Memory B cell (primary cell): ENCODE results near the gene ZNF722.
"Not testable (repeated sequence)": the region's sequence is repeated elsewhere in the genome, so short reads cannot be mapped to it uniquely, and the experiment has no call there.

Experiments
- ATAC-seq: fragments of 150-1000 bp; cut with Tn5 transposase; 2 replicates; pipeline ENCODE4 v1.10.0; 2021; ENCODE audit warnings: low read depth, mild to moderate bottlenecking, moderate library complexity
- DNase-seq, 2 donors: peaks; one replicate each; pipeline ENCODE4 v3.0.0; 2022; ENCODE audit warnings: low spot score in 2 of 2
- H3K27ac Mint-ChIP-seq: one replicate; pipeline ENCODE4 v1.8.0; 2022; ENCODE audit warnings: mild to moderate bottlenecking, moderate library complexity, mixed read lengths
- H3K27me3 Mint-ChIP-seq: one replicate; pipeline ENCODE4 v1.8.0; 2022; ENCODE audit warnings: mixed read lengths
- H3K36me3 Mint-ChIP-seq: one replicate; pipeline ENCODE4 v1.8.0; 2022; ENCODE audit warnings: mild to moderate bottlenecking, mixed read lengths
- H3K4me1 Mint-ChIP-seq: one replicate; pipeline ENCODE4 v1.8.0; 2022; ENCODE audit warnings: mixed read lengths
- H3K4me3 Mint-ChIP-seq: one replicate; pipeline ENCODE4 v1.8.0; 2022; ENCODE audit warnings: mild to moderate bottlenecking, moderate library complexity, mixed read lengths
- H3K9me3 Mint-ChIP-seq: one replicate; pipeline ENCODE4 v1.8.0; 2022; ENCODE audit warnings: mixed read lengths

ZNF722 gene

GRCh38 chr7:63998549-63998948 is at the start of gene ZNF722:
Gene ZNF722 (plus strand): TSS chr7:63998849. CDS start chr7:63998962, 113 bp downstream.
- H3K36me3 Mint-ChIP-seq, result peaks cover 2% of the 10 kb centered on the region

GRCh38 chr7:63953181-63953580 is 45.5 kb upstream of the ZNF722 start:
- no peak for DNase-seq
- H3K4me1 Mint-ChIP-seq, result no peaks in the 10 kb centered on the region
- ATAC-seq, result no peak
- no peak overlapping the region for H3K27ac Mint-ChIP-seq
- H3K27me3 Mint-ChIP-seq, result no peaks in the 10 kb centered on the region
- H3K4me3 Mint-ChIP-seq, result no peak overlapping the region
- H3K36me3 Mint-ChIP-seq, result no peaks in the 10 kb centered on the region
- peaks cover 10% of the 10 kb centered on the region for H3K9me3 Mint-ChIP-seq

More at GRCh38 chr7:63998549-63998948, at the start of gene ZNF722:
- peaks cover 7% of the 10 kb centered on the region for H3K9me3 Mint-ChIP-seq
- H3K4me3 Mint-ChIP-seq, result no peak within 1 kb of the TSS
- H3K27ac Mint-ChIP-seq, result no peak within 1 kb of the TSS
- no peak for ATAC-seq
- no peaks in the 10 kb centered on the region for H3K27me3 Mint-ChIP-seq
- DNase-seq, result no peak
- no peaks in the 10 kb centered on the region for H3K4me1 Mint-ChIP-seq

DNA sequence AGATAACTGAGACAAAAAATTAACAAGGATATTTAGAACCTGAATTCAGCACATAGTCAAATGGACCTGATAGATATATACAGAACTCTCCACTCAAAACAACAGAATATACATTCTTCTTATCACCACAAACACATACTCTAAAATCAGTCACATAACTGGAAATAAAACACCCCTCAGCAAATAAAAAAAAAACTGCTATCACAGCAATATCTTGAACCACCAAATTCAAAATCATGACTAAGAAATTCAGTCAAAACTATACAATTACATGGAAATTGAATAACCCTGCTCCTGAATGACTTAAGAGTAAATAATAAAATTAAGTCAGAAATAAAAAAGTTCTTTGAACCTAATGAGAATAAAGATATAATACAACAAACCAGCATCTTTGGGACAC is 30.0 kb upstream of the ZNF722 start:
- Mint-ChIP-seq H3K4me1 (no peaks in the 10 kb centered on the region), H3K36me3 (no peaks in the 10 kb centered on the region), H3K27ac (no peak overlapping the region), H3K4me3 (no peak overlapping the region), H3K9me3 (peaks cover 2% of the 10 kb centered on the region), H3K27me3 (no peaks in the 10 kb centered on the region)
- no peak for ATAC-seq
- no peak for DNase-seq

GRCh38 chr7:64015496-64015895 is 16.8 kb downstream of the ZNF722 start:
- not testable (repeated sequence) for H3K27me3 Mint-ChIP-seq, H3K27ac Mint-ChIP-seq, H3K36me3 Mint-ChIP-seq, ATAC-seq, DNase-seq, H3K4me1 Mint-ChIP-seq, H3K4me3 Mint-ChIP-seq
- peaks cover 23% of the 10 kb centered on the region for H3K9me3 Mint-ChIP-seq

DNA sequence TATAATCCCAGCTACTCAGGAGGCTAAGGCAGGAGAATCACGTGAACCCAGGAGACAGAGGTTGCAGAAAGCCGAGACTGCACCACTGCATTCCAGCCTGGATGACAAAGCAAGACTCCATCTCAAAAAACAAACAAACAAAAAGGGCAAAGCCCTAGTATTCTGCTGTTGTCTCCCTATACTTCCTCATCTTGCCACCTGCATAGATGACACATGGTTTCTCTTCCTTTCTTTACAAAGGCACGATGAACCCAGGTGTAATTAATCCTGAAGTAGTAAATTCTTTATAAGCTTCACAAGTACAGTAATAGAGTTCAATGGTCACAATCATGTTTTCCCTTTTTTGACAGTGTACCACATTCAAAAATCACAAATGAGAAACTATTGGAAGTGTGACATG is 36.7 kb downstream of the ZNF722 start:
- H3K36me3 Mint-ChIP-seq, result peaks cover 2% of the 10 kb centered on the region
- H3K27ac Mint-ChIP-seq, result no peak overlapping the region
- no peaks in the 10 kb centered on the region for H3K27me3 Mint-ChIP-seq
- ATAC-seq (peak; percentile 69), DNase-seq (no peak)
- H3K4me1 Mint-ChIP-seq, result no peaks in the 10 kb centered on the region
- H3K4me3 Mint-ChIP-seq, result no peak overlapping the region
- H3K9me3 Mint-ChIP-seq, result peaks cover 8% of the 10 kb centered on the region

- no peak overlapping the region for H3K4me3 Mint-ChIP-seq
- ATAC-seq, result no peak
- no peak overlapping the region for H3K27ac Mint-ChIP-seq
- H3K27me3 Mint-ChIP-seq, result no peaks in the 10 kb centered on the region
- peaks cover 8% of the 10 kb centered on the region for H3K9me3 Mint-ChIP-seq
- peaks cover 2% of the 10 kb centered on the region for H3K36me3 Mint-ChIP-seq
- no peaks in the 10 kb centered on the region for H3K4me1 Mint-ChIP-seq
- DNase-seq, result no peak
Observed at GRCh38 chr7:64037095-64037494, 38.4 kb downstream of the ZNF722 start.

GRCh38 chr7:64045301-64046040 is 46.8 kb downstream of the ZNF722 start, which contains the start of gene ZNF727:
Gene ZNF727 (plus strand): TSS chr7:64045434. CDS start chr7:64045622, 188 bp downstream.
- Mint-ChIP-seq H3K4me1 (no peaks in the 10 kb centered on the region), H3K4me3 (peak within 1 kb of the TSS; percentile 62)

DNA sequence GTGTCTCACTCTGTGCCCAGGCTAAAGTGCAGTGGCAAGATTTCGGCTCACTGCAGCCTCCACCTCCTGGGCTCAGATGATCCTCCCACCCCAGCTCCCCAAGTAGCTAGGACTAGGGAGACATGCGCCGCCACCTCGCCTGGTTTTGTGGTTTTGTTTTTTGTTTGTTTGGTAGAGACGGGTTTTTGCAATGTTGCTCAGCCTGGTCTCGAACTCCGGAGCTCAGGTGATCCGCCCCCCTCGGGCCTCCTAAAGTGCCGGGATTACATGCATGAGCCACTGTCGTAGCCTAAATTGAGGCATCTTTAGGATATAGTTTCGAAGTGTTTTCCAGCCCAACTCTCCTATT is 47.4 kb downstream of the ZNF722 start:
- no peaks in the 10 kb centered on the region for H3K36me3 Mint-ChIP-seq
- H3K9me3 Mint-ChIP-seq, result peaks cover 6% of the 10 kb centered on the region
- H3K4me3 Mint-ChIP-seq, result peak overlapping the region; percentile 62
- ATAC-seq, result no peak
- no peaks in the 10 kb centered on the region for H3K4me1 Mint-ChIP-seq
- no peak for DNase-seq
- H3K27ac Mint-ChIP-seq, result no peak overlapping the region
- H3K27me3 Mint-ChIP-seq, result no peaks in the 10 kb centered on the region

More at GRCh38 chr7:64045301-64046040, 46.8 kb downstream of the ZNF722 start, which contains the start of gene ZNF727:
- peak in 1 of 2 donors; percentile 5 for DNase-seq
- Mint-ChIP-seq H3K27me3 (no peaks in the 10 kb centered on the region), H3K9me3 (peaks cover 6% of the 10 kb centered on the region), H3K36me3 (no peaks in the 10 kb centered on the region), H3K27ac (no peak within 1 kb of the TSS)
- ATAC-seq, result peak; percentile 73
